OCI-LY1 (cell line): ENCODE measurements around the gene TAS1R3.

Experiments used
- H2AFZ ChIP-seq: fragments of 200-600 bp; sonication (generic), shearing (Covaris generic); 2 replicates; pipeline ENCODE4 v1.6.0; 2014; ENCODE audit warnings: antibody characterized with exemption, mild to moderate bottlenecking, low read length
- H3F3A ChIP-seq: fragments of 200-600 bp; sonication (generic), shearing (Covaris generic); 2 replicates; pipeline ENCODE4 v1.6.0; 2014; ENCODE audit warnings: mild to moderate bottlenecking, antibody characterized with exemption, low read length, moderate library complexity; ENCODE audit not compliant: insufficient read depth
- H3K27ac ChIP-seq: fragments of 200-600 bp; sonication (generic); 2 replicates; pipeline ENCODE4 v1.5.1; 2014; ENCODE audit warnings: low read length, mixed run types, mild to moderate bottlenecking, low read depth; ENCODE audit not compliant: poor library complexity, severe bottlenecking
- H3K27me3 ChIP-seq: fragments of 200-600 bp; sonication (generic); 2 replicates; pipeline ENCODE4 v1.6.0; 2014; ENCODE audit warnings: antibody characterized with exemption, mild to moderate bottlenecking, low read length, moderate library complexity; ENCODE audit not compliant: insufficient read depth
- H3K36me3 ChIP-seq: fragments of 200-600 bp; sonication (generic); 2 replicates; pipeline ENCODE4 v1.6.1; 2014; ENCODE audit warnings: mild to moderate bottlenecking, antibody characterized with exemption, low read length, moderate library complexity, mixed read lengths; ENCODE audit not compliant: insufficient read depth
- H3K4me1 ChIP-seq: fragments of 200-600 bp; sonication (generic); 2 replicates; pipeline ENCODE4 v1.5.1; 2014; ENCODE audit warnings: mild to moderate bottlenecking, low read length, moderate library complexity; ENCODE audit not compliant: insufficient read depth, severe bottlenecking
- H3K4me2 ChIP-seq: fragments of 200-600 bp; sonication (generic), shearing (Covaris generic); 2 replicates; pipeline ENCODE4 v1.6.1; 2014; ENCODE audit warnings: low read length
- H3K4me3 ChIP-seq: fragments of 200-600 bp; sonication (generic); 2 replicates; pipeline ENCODE4 v1.5.1; 2014; ENCODE audit warnings: low read length, low read depth, mild to moderate bottlenecking, mixed read lengths; ENCODE audit not compliant: poor library complexity, severe bottlenecking
- H3K79me2 ChIP-seq: fragments of 200-600 bp; shearing (Covaris generic); 2 replicates; pipeline ENCODE4 v1.6.1; 2016; ENCODE audit warnings: mixed run types, low read length, mixed read lengths; ENCODE audit not compliant: insufficient read depth
- H3K9ac ChIP-seq: fragments of 200-600 bp; sonication (generic), shearing (Covaris generic); 2 replicates; pipeline ENCODE4 v1.6.1; 2014; ENCODE audit warnings: mild to moderate bottlenecking, low read length, mixed read lengths
- H3K9me2 ChIP-seq: fragments of 200-600 bp; sonication (generic), shearing (Covaris generic); 2 replicates; pipeline ENCODE4 v1.6.1; 2014; ENCODE audit warnings: low read depth, mild to moderate bottlenecking, low read length, mixed read lengths
- H3K9me3 ChIP-seq: fragments of 200-600 bp; shearing (Covaris generic); 2 replicates; pipeline ENCODE4 v1.6.1; 2014; ENCODE audit warnings: low read length, mixed read lengths
- H4K20me1 ChIP-seq: fragments of 200-600 bp; sonication (generic), shearing (Covaris generic); 2 replicates; pipeline ENCODE4 v1.6.0; 2016; ENCODE audit warnings: mild to moderate bottlenecking, low read length; ENCODE audit not compliant: insufficient read depth
- CTCF ChIP-seq: fragments of 200-600 bp; sonication (generic), shearing (Covaris generic); IDR thresholded peaks from 2 replicates; pipeline ENCODE4 v1.5.1; 2017; ENCODE audit warnings: mild to moderate bottlenecking, antibody characterized with exemption, low read length, moderate library complexity, mixed read lengths
- EZH2 ChIP-seq: fragments of 200-600 bp; sonication (generic), shearing (Covaris generic); IDR thresholded peaks from 2 replicates; pipeline ENCODE4 v1.8.0; 2017; ENCODE audit warnings: borderline replicate concordance, mixed run types, mild to moderate bottlenecking, antibody characterized with exemption, low read length, moderate library complexity, mixed read lengths

The TAS1R3 gene

GRCh38 chr1:1332774-1333480, 1.8 kb downstream of the TAS1R3 start:
- H3K4me2 ChIP-seq: no peak overlapping the region
- H3K4me3 ChIP-seq: no peak overlapping the region
- no peaks in the 10 kb centered on the region for H3K9me3 ChIP-seq
- no peak overlapping the region for H3K27ac ChIP-seq
- no peak overlapping the region for H2AFZ ChIP-seq
- TF ChIP-seq EZH2: no peak
- TF ChIP-seq CTCF: no peak
- H3K79me2 ChIP-seq: no peaks in the 10 kb centered on the region
- H3K9me2 ChIP-seq: no peaks in the 10 kb centered on the region
- no peaks in the 10 kb centered on the region for H3K27me3 ChIP-seq
- no peak overlapping the region for H3K9ac ChIP-seq
- H4K20me1 ChIP-seq: no peaks in the 10 kb centered on the region
- H3K36me3 ChIP-seq: no peaks in the 10 kb centered on the region; the same call in 1 of the 2 replicates
- H3F3A ChIP-seq: no peaks in the 10 kb centered on the region
- no peaks in the 10 kb centered on the region for H3K4me1 ChIP-seq

- H4K20me1 ChIP-seq: no peaks in the 10 kb centered on the region
- no peaks in the 10 kb centered on the region for H3K79me2 ChIP-seq
- H3K4me3 ChIP-seq: no peak overlapping the region
- no peaks in the 10 kb centered on the region for H3K9me3 ChIP-seq
- no peaks in the 10 kb centered on the region; the same call in 1 of the 2 replicates for H3K36me3 ChIP-seq
- TF ChIP-seq CTCF (no peak), EZH2 (no peak)
- no peak overlapping the region for H2AFZ ChIP-seq
- no peaks in the 10 kb centered on the region for H3K9me2 ChIP-seq
- H3K4me2 ChIP-seq: no peak overlapping the region
- H3K9ac ChIP-seq: no peak overlapping the region
- H3K27ac ChIP-seq: no peak overlapping the region
- no peaks in the 10 kb centered on the region for H3F3A ChIP-seq
- H3K4me1 ChIP-seq: no peaks in the 10 kb centered on the region
- H3K27me3 ChIP-seq: no peaks in the 10 kb centered on the region
Observed at GRCh38 chr1:1333551-1334241, 2.6 kb downstream of the TAS1R3 start.

- H3K4me2 ChIP-seq: no peak overlapping the region
- no peaks in the 10 kb centered on the region for H3F3A ChIP-seq
- no peak for TF ChIP-seq EZH2
- no peak for TF ChIP-seq CTCF
- no peaks in the 10 kb centered on the region for H3K79me2 ChIP-seq
- H3K36me3 ChIP-seq: no peaks in the 10 kb centered on the region; the same call in 1 of the 2 replicates
- H3K4me3 ChIP-seq: no peak overlapping the region
- no peaks in the 10 kb centered on the region for H4K20me1 ChIP-seq
- H3K27ac ChIP-seq: no peak overlapping the region
- H2AFZ ChIP-seq: no peak overlapping the region
- H3K27me3 ChIP-seq: no peaks in the 10 kb centered on the region
- no peaks in the 10 kb centered on the region for H3K9me2 ChIP-seq
- no peaks in the 10 kb centered on the region for H3K4me1 ChIP-seq
- H3K9me3 ChIP-seq: no peaks in the 10 kb centered on the region
- no peak overlapping the region for H3K9ac ChIP-seq
Observed at GRCh38 chr1:1334835-1335234, 3.8 kb downstream of the TAS1R3 start.
